Measurements from ENCODE around the gene SGCA. TPM values are rescaled to one million over a fixed set of nuclear protein-coding genes. Genes with fewer than 3 reads are reported as not detected.

The SGCA gene
- total and polyA plus RNA-seq, 2 of the 13 experiments (the other 11 are each of a cell fraction or from before 2014, with no cell fraction given) = not detected

GRCh38 chr17:50191359-50192143 is 25.7 kb downstream of the SGCA start (continued):
- TF ChIP-seq ZNF343 (CRISPR knock-in tag; IDR thresholded peaks at IDR 0.05) (no peak), MBNL3 (CRISPR knock-in tag; conservative IDR thresholded peaks at IDR 0.05) (no peak), PPARG (CRISPR knock-in tag; conservative IDR thresholded peaks at IDR 0.05) (no peak)

- WGBS (ENCODE audit: low lambda C conversion rate) = 43% methylated on average over 4 of the region's 4 CpGs
- Histone ChIP-seq H3K9ac (ENCODE audit: insufficient read depth, low read depth, low read length) (no peak overlapping the region), H3K4me2 (ENCODE audit: low read depth, low read length) (no peak overlapping the region), H4K20me1 (ENCODE audit: insufficient read depth, low read length) (no peaks in the 10 kb centered on the region), H3K79me2 (ENCODE audit: insufficient read depth, low read length) (no peaks in the 10 kb centered on the region), H3K36me3 (replicated peaks in 1 of 2; ENCODE audit: control insufficient read depth in 1 of 2, insufficient read depth in 2 of 2, low read length in 2 of 2) (no peaks in the 10 kb centered on the region), H3K27ac (ENCODE audit: extremely low read length, insufficient read depth, low read length) (no peak overlapping the region), H3K4me3 (replicated peaks in 1 of 3; ENCODE audit: insufficient read depth in 1 of 3, low read depth in 2 of 3, low read length in 3 of 3) (no peak overlapping the region), H3K9me3 (ENCODE audit: low read length) (no peaks in the 10 kb centered on the region), H2AFZ (ENCODE audit: low read length) (no peak overlapping the region), H3K27me3 (ENCODE audit: control insufficient read depth in 1 of 2, insufficient read depth in 2 of 2, low read length in 2 of 2) (peaks cover 27 to 100% of the 10 kb centered on the region in 2 experiments), H3K4me1 (ENCODE audit: insufficient read depth, low read length) (no peaks in the 10 kb centered on the region)
- BruUV-seq (replicated peaks) = no TSS peak
- in situ Hi-C loops (cut with HindIII; ENCODE audit: extremely low pct_ligation_motif_present, low pct_unique_long_range_greater_than_20kb) (no loop called here), intact Hi-C loops (cut with micrococcal nuclease; ENCODE audit: unreplicated experiment) (no loop called here)
- ChIA-PET CTCF (ENCODE audit: low intra/inter-chr PET ratio, low total read pairs) (no interaction called here), POLR2A (no interaction called here)
- FAIRE-seq (no peak), DNase-seq (ENCODE audit: low spot score) (no peak), ATAC-seq (no peak)
- no peak for TF ChIP-seq SATB2 (CRISPR knock-in tag; IDR thresholded peaks at IDR 0.05)
- TF ChIP-seq ZNF550 (CRISPR knock-in tag; IDR thresholded peaks at IDR 0.05; ENCODE audit: borderline replicate concordance) = no peak
- no peak for TF ChIP-seq MXD3 (CRISPR knock-in tag; IDR thresholded peaks at IDR 0.05)
- TF ChIP-seq GFI1 (CRISPR knock-in tag; IDR thresholded peaks at IDR 0.05; ENCODE audit: borderline replicate concordance) = no peak
- no peak for TF ChIP-seq ZBTB43 (CRISPR knock-in tag; conservative IDR thresholded peaks at IDR 0.05)
- no peak for TF ChIP-seq ZNF891 (CRISPR knock-in tag; IDR thresholded peaks at IDR 0.05)
- no peak for TF ChIP-seq TERF1 (CRISPR knock-in tag; IDR thresholded peaks at IDR 0.05)
- no peak for TF ChIP-seq HMG20A (CRISPR knock-in tag; IDR thresholded peaks at IDR 0.05; ENCODE audit: borderline replicate concordance)
Observed at GRCh38 chr17:50192144-50192617, 26.4 kb downstream of the SGCA start.
